Measurements from ENCODE around the gene CYP26C1. TPM values are rescaled to one million over a fixed set of nuclear protein-coding genes. Genes with fewer than 3 reads are reported as not detected.

The CYP26C1 gene
- total RNA-seq, 1 donor from 2014 or later: not detected

GRCh38 chr10:93072225-93072712 is 11.7 kb downstream of the CYP26C1 start:
- TF ChIP-seq CTCF (IDR thresholded peaks at IDR 0.05): no peak
- Histone ChIP-seq H3K9me3 (no peaks in the 10 kb centered on the region), H3K4me1 (peaks cover 13 to 36% of the 10 kb centered on the region in 2 donors), H3K27me3 (peaks cover 15% of the 10 kb centered on the region), H3K27ac (no peak overlapping the region), H3K4me3 (peak overlapping the region; percentile 32 to 66), H3K36me3 (no peaks in the 10 kb centered on the region)
- intact Hi-C loops (cut with DNase I): no loop called here
- DNase-seq (ENCODE audit: low spot score in 2 of 2): no peak

GRCh38 chr10:93072713-93073538 is 12.3 kb downstream of the CYP26C1 start:
- no peak for DNase-seq (ENCODE audit: low spot score in 2 of 2)
- no peaks in the 10 kb centered on the region for H3K9me3 ChIP-seq

GRCh38 chr10:93073539-93074146 is 13.0 kb downstream of the CYP26C1 start, which contains the start of gene CYP26A1:
Gene CYP26A1, plus strand, starts transcription at chr10:93073893. Its CDS starts 42 bp downstream, at chr10:93073935.
- intact Hi-C loops (cut with DNase I): no loop called here
- H3K36me3 ChIP-seq: no peaks in the 10 kb centered on the region
- TF ChIP-seq CTCF (IDR thresholded peaks at IDR 0.05): no peak
- H3K27me3 ChIP-seq: peaks cover 15% of the 10 kb centered on the region
- no peak within 1 kb of the TSS for H3K27ac ChIP-seq
- peak within 1 kb of the TSS; percentile 47 to 66 for H3K4me3 ChIP-seq
- no peaks in the 10 kb centered on the region for H3K9me3 ChIP-seq
- DNase-seq (ENCODE audit: low spot score in 2 of 2): no peak
- peaks cover 13 to 28% of the 10 kb centered on the region in 2 donors for H3K4me1 ChIP-seq

More at GRCh38 chr10:93072713-93073538, 12.3 kb downstream of the CYP26C1 start:
- Histone ChIP-seq H3K27ac (no peak overlapping the region), H3K27me3 (peaks cover 15% of the 10 kb centered on the region), H3K4me3 (peak overlapping the region; percentile 47 to 66), H3K36me3 (no peaks in the 10 kb centered on the region), H3K4me1 (peaks cover 13 to 35% of the 10 kb centered on the region in 2 donors)
- no peak for TF ChIP-seq CTCF (IDR thresholded peaks at IDR 0.05)
- intact Hi-C loops (cut with DNase I): no loop called here

GRCh38 chr10:93074147-93074596 is 13.6 kb downstream of the CYP26C1 start:
- H3K9me3 ChIP-seq: no peaks in the 10 kb centered on the region
- H3K36me3 ChIP-seq: no peaks in the 10 kb centered on the region
- intact Hi-C loops (cut with DNase I): no loop called here
- no peak overlapping the region for H3K27ac ChIP-seq
- H3K4me1 ChIP-seq: peaks cover 13 to 28% of the 10 kb centered on the region in 2 donors
- peaks cover 15% of the 10 kb centered on the region for H3K27me3 ChIP-seq
- no peak for TF ChIP-seq CTCF (IDR thresholded peaks at IDR 0.05)
- DNase-seq (ENCODE audit: low spot score in 2 of 2): no peak
- H3K4me3 ChIP-seq: peak overlapping the region; percentile 47 to 66

- Histone ChIP-seq H3K4me3 (peak overlapping the region; percentile 47 to 66), H3K9me3 (no peaks in the 10 kb centered on the region), H3K27ac (no peak overlapping the region), H3K27me3 (peaks cover 15% of the 10 kb centered on the region), H3K36me3 (no peaks in the 10 kb centered on the region), H3K4me1 (peaks cover 13 to 28% of the 10 kb centered on the region in 2 donors)
- DNase-seq (ENCODE audit: low spot score in 2 of 2): no peak
- intact Hi-C loops (cut with DNase I): no loop called here
- TF ChIP-seq CTCF (IDR thresholded peaks at IDR 0.05): no peak
These were observed 14.2 kb downstream of the CYP26C1 start for GRCh38 chr10:93074597-93075368.
